Endometrial microvascular endothelial cells (primary cell): ENCODE data around the gene OMD. TPM values are rescaled to one million over a fixed set of nuclear protein-coding genes. Genes with fewer than 3 reads are reported as not detected.

ENCODE experiments used
- in situ Hi-C: cut with HindIII; loops from 2 replicates; pipeline ENCODE4 v1.10.0; 2017; ENCODE audit warnings: low sequenced_read_pairs, low pct_unique_long_range_greater_than_20kb; ENCODE audit errors: inconsistent ontology term
- total RNA-seq: library from RNA; depleted of rRNA; stranded (reverse); fragments of >200 nt; gene quantifications from one replicate; pipeline ENCODE4 v1.2.3, GENCODE V29; 2015; ENCODE audit errors: inconsistent ontology term

Gene OMD
- total RNA-seq, 1 donor from 2014 or later: not detected

DNA sequence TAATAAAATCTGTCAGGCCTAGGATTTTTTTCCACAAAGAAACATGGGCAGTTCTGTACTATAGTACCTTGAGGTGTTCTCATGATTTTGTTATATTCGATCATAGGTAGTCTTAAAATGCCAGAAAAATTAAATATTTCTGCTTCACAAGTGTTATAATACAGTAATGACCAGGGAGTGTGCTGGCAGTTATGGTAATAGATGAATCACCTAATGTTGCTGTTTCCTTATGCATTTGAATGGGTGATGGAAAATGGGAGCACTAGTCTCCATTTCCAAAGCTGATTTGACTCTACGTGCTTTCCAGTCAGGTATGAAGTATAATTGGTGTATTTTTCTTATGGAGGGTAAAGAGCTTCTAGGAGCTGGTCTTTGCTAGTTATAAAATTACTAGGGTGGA is 43.7 kb downstream of the OMD start:
- in situ Hi-C loops: no loop called here

- in situ Hi-C loops: no loop called here
These were observed 45.3 kb downstream of the OMD start for GRCh38 chr9:92378865-92379560.

DNA sequence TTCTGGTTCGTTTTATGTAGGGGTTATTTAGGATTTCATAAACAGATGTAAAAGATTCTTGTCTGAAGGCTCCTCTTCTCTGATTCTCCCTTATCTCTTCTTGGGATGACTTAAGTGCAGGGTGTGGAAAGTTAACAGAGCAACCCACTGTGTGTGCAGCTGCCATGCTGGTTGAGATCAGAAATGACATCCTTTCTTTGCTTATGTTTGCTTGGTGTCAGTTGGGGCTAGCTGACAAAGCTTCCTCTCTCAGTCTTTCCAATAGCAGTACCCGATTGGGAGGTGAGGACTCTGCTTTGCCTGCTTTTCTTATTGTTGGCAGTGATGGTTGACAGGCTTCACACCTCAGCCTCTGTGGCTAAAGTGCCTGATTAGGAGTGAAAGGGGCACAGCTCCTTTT is 46.4 kb downstream of the OMD start:
- in situ Hi-C loops: no loop called here

DNA sequence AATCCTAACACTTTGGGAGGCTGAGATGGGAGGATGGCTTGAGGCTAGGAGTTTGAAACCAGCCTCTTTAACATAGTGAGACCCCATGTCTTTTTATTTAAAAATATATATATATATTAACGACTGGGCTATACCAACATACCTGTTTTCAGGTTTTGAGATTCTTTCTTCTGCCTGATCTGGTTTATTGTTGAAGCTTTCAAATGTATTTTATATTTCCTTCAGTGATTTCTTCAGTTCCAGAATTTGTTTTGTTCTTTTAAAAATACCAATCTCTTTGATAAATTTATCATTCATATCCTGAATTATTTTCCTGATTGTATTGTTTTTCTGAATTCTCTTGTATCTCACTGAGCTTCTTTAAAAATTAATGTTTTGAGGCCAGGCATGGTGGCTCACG is 51.1 kb downstream of the OMD start:
- in situ Hi-C loops: no loop called here

GRCh38 chr9:92369075-92369474 is 55.2 kb downstream of the OMD start:
- in situ Hi-C loops: no loop called here

Other genes starting within 250 kb of the OMD start
- gene IARS1, start 130.8 kb downstream of the OMD start, total RNA-seq: 170 TPM
- gene NOL8, start 99.1 kb downstream of the OMD start, total RNA-seq: 13.4 TPM
- 3.6 TPM for gene CENPP, start 98.5 kb downstream of the OMD start, total RNA-seq
- not detected for gene OGN, start 19.9 kb downstream of the OMD start, total RNA-seq
- not detected for gene ASPN, start 58.0 kb upstream of the OMD start, total RNA-seq
- gene ECM2, start 111.5 kb upstream of the OMD start, total RNA-seq: not detected
- 21.2 TPM for gene IPPK, start 245.7 kb upstream of the OMD start, total RNA-seq